HG03025 (cell line): ENCODE measurements around the gene FILIP1L.

Source experiments
- ATAC-seq: cut with Tn5 transposase; IDR thresholded peaks from one replicate; pipeline ENCODE4 v1.9.1; 2021; ENCODE audit warnings: mild to moderate bottlenecking, moderate library complexity; ENCODE audit not compliant: unreplicated experiment, low FRiP score

The FILIP1L gene

DNA sequence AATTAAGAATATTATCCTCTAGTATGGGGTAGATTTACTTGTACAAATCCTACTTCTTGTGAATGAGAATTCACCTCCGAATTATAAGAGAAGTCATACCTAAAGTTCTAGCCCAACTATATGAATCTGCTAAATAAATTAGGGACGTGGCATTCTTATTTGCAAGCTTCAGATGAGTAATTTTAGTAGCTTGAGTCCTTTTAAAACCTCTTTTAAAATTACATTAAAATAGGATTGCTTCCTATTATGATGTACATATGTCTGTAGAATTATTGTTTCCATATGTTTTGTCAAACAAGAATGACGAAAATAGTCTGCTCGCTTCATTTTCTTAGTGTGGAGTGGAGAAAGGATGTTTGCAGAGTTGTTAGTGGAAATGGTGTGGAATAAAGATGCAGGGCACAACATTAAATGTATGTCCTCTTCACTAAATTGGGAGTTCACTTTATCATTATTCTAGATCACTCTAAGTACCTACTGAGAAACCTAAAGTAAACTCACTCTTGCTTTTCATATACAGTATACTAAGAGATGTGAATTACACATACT lies 237.2 kb downstream of the FILIP1L start:
- no peak for ATAC-seq

DNA sequence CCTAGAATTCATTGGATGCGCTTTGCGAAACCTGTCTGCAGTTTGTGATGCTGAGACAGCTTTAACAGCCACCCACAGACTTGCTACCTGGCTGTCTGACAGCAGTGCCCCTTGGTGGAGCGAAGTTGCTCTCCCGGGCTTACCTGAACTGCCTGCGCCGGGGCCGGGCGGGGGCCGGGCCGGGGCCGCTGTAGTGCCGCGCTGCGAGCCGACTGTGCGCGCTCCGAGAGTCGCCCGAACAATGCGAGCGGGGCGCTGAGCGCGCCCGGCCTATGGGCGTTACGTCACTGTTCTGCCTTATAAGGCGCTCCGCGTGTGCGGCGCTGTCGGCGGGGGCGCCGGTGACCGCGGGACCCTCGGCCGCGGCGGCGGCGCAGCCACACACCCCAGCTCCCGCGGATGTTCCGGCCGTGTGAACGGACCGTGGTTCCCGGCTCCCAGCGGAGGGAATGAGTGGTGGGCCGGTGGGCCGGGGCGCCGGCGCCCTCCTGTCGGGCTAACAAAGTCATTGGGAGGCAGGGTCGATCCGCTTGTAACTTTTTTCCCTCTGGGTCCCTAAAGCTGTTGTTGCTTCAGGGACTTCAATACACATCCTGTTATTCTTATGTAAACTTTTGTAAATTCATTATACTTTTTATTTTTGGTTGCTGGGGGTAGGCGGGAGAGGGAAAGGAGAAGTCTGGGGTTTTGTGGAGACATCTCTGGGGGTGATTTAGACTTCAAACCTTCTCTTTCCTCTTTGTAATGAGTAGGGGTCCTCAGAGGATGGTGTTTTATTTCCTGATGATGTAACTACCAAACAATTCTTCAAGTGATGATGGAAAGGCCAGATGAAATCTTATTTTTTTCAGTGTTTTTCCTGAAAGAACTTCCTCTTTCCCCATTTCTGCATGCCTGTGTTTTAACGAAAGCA lies 238.1 kb downstream of the FILIP1L start:
- ATAC-seq: peak; percentile 93

DNA sequence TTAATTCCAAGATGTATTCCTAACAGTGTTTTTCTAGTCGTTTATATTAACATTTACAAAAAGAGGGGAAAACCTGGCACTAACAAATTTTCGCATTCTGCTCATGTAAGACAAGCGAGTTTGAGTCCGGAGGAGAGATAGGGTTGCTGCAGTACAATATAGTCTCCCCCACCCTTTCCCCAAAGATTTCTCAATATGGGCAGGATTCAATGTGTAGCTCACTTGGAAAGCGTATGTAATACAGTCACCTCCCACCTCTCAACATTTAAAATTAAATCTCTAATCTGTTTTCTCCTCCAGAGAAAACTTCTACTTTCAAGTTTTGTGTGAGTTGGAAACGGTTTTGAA lies 238.7 kb downstream of the FILIP1L start:
- ATAC-seq: no peak

DNA sequence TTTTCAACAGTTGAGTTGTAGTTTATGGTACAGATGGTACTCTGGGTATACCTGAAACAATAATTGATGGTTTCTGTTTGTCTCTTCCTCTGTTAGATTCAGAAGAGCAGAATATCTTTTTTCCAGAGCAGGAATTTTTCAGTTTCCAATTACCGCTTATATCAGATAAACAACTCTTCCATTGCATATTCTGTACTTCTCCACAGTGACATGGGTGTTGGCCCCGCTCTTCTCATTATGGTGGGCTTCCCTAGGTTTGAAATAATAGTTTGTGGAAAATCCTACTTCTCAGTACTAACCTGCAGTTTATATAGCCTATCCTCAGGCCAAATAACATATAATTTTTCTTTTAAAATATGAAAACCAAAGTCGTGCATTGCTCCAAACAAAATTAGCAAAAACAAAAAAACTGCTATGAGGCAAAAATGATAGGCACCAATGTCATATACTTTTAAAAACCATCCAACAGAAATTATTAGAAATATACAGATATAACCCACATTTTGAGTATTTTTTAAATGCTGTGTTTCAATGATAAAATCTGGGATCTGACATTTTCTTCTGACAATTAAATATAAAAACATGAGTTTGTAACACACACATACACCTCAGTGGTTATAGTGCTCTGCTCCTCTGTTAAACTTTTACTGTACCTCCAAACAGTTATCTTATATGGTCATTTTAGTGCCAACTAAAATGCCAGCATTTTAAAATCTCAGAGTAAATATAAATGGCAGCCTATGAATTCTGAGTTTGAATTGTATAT lies 239.9 kb downstream of the FILIP1L start:
- ATAC-seq: no peak

DNA sequence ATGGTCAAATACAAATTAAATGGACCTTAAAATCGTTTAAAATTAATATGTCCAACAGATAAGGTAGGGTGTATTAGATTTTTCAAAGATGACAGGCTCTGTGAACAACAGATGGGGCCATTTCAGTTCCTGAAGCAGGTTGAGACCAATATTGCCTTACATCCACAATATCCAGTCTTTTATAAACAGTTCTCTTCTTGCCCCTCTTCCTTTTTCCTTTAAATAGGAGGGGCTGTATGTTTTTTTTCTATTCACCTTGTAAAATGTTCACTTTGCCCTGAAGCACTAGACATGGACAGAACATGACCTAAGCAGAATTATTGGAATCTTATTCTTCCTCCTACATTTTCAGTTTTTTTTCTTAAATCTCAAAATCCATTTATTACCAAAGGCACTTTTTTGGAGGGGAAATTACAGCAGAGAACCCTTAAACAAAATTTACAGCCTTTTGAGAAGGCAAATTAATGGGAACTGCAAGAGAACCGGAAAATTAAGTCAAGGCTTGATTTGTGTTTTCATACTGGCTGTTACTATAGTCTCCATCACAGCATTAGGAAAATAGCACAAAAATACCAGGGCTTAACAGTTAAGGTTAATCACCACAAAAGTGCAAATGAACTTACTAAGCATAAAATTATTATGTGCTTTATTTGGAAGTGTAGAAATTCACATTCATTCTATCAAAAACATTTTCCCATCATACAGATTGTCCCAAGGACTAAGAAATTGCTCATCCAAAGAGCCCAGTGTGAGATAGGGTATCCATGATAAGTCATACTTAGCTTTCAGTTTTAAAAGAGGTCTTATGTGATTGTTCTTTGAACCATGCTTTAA lies 240.8 kb downstream of the FILIP1L start:
- no peak for ATAC-seq

GRCh38 chr3:99872923-99873254 lies 241.4 kb downstream of the FILIP1L start:
- ATAC-seq: no peak

DNA sequence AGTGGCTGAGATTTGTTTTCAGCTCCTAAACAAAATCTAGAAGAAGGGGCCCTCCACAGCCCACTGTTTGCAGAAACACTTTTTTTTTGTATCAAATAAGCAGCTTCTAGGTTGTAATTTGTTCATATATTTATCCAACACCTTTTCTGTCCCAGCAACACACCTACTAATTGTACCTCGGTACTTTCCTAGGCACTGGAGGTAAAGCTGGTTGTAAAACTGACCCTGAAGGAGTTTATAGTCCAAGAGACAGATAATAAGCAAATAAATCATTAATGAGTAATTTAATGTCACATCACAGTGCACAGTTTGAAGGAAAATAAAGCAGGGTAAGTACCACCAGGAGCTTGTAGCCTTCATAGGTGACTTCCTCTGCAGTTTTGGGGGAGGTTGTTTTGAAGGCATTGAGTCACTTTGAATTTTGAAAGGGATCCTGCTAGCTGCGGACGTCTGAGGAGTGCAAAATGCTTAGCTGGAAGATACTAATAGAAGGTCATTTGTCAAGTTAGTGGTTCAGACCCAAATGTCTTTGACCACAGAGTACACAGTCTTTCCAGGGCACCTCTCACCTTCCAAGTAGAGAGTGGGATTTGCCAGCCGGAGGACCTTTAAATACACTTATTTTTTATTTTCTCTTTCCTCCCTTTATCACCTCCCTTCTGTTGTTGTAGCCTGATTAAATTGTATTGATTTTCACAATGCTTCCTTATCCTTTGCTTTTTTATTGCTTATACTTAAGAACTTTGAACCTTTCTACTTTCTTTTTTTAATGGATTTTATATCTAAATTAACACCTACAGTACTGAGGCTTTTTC lies 242.9 kb downstream of the FILIP1L start:
- no peak for ATAC-seq

DNA sequence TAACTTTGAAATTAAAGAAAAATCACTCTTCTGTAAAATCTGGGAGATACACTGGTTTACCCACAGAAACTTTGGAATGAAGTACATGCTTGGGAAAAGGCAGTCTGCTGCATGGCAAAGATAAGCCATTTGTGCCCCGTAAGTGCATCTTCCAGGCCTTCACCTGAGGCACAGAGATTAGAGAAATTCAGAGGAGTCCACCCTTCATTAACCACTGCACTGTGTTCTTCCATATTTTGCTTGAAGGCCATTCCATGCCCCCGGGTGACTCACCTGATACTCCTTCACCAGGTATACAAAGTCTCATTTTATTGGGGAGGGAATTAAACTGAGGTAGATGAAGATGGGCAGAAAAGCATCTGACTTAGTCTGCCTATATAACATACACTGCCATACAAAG lies 243.6 kb downstream of the FILIP1L start:
- ATAC-seq: no peak

- no peak for ATAC-seq
Observed at GRCh38 chr3:99869621-99870020, 244.7 kb downstream of the FILIP1L start.

GRCh38 chr3:99868311-99868646 lies 246.0 kb downstream of the FILIP1L start:
- no peak for ATAC-seq

DNA sequence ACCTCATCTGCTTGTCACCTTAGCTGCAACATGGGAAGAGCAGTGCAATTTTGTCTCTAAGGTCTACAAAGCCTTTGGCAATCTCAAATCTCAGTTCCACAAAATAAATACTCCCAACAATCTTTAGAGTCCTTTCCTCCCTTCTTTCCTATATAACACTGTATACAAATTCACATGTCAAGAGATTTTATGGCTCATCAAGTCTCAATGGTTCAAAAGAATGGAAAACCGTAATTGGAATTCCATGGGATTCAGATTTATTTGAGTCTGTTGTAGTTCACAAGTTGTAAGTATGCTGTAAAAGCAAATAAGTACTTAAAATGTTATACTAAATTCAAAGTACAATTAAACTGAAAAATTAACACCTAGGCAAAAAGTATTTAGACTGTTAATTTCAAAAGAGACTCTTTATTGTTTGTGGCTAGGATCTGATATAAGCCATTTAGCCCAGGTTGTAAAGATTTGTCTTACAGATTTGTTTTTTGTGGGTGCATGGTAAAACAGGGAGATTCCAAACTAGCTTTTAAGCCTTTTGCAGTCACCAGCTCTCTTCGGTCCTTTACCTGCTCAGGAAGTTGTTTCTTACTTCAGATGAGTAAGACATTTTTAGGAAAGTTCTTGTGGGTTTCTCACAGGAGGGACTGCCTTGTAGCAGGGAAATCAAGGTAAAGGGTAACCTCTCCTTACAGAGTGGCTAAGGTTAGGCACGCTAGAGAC lies 246.5 kb downstream of the FILIP1L start:
- ATAC-seq: no peak

DNA sequence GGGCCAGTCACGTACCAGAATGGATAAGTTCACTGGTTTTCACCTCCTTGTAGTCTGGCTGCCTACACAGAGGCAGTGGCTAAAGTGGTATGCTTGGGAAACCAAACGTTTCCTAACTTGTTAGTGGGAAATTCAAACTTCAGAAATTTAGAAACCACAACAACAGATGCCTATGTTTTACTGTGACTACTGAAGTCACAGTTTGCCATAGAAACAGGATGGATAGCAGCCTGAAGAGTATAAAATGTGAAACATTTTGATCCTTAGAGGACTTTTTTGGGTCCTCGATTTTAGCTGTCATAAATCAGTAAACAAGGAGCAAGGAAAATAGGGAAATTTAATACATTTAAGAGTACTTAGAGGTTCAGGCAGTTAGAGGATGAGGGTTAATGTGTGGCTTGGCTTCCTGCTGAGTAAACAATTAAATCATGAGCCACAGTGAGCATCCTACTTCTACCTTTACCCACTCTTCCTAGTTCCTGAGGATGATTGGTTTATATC lies 248.0 kb downstream of the FILIP1L start:
- ATAC-seq: no peak

GRCh38 chr3:99865321-99865720 lies 249.0 kb downstream of the FILIP1L start:
- ATAC-seq: no peak

DNA sequence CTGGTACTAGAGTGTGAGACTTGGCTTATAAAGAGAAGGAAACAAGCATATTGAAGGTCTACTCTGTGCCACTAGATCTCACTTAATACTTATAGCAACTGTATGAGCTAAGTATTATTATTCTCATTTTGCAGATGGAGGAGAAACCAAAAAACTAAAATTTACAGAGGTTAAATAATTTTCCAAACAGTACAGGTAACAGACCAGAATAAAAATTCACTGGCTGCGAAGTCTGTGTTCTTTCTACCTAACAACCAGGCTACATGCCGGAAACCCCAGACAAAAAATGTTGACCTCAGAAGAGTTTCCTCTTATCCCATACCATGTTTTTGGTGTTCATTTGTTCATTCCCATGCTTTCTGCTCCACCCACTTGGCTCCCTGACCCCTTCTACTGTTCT lies 250.0 kb downstream of the FILIP1L start:
- no peak for ATAC-seq

DNA sequence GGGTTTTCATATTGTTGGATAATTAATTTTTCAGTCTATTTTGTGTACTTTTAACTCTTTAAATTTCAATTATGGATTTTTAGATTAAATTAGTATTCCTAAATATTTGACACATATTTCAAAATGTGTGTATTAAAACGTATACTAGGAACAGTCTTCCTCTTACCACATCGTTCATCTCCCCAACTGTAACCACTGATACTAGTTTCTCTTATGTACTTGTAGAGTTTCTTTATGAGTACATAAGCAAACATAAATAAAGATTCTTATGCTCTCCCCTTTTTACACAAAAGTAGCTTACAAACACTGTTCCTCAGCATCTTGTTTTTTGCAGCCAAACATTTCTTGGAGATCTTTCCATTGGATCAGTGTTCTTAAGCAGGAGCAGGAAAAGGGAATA lies 250.7 kb downstream of the FILIP1L start:
- ATAC-seq: no peak

DNA sequence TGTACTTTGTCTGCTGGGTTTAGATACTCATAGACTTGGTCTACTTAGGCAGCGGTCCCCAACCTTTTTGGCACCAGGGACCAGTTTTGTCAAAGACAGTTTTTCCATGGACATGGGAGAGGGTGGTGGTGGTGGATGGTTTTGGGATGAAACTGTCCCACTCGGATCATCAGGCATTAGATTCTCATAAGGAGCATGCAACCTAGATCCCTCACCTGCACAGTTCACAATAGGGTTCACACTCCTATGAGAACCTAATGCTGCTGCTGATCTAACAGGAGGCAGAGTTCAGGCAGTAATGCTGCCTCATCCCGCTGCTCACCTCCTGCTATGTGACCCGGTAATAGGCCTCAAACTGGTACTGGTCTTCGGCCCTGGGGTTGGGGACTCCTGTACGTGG lies 251.3 kb downstream of the FILIP1L start:
- ATAC-seq: no peak

DNA sequence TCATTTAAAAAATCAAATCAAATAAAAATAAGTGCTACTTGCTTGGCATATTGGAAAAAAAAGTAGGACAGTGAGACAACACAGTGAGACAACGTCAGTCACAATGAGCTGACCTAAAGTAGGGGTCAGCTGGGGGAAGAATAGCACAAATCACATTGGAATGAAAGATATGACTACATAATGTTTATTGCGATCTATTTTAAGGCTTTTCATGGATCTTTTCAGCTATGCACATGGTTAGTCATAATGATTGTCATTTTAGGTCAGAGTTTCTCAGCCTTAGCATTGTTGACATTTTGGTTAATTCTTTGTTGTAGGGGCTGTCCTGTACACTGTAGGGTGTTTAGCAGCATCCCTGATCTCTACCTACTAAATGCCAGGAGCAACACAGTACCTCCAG lies 252.1 kb downstream of the FILIP1L start:
- ATAC-seq: no peak

DNA sequence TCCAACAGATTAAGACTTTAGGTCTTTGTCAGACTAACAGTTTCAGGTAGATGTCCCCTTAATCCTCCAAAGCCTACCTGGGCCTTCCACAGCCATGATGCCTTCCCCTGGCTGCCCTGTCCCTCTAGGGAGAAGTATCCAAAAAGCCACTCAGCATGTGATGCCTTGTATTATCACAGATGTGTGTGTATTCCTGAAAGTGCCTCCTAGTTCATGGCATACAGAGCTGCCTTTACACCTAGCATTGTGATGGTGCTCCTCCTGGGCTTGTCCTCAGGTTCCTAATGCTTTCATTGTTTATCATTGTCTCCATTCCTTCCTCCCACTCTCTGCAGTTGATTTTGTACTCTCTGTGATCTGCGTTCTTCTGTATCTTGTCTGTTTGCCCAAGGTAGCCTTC lies 253.1 kb downstream of the FILIP1L start:
- ATAC-seq: no peak

DNA sequence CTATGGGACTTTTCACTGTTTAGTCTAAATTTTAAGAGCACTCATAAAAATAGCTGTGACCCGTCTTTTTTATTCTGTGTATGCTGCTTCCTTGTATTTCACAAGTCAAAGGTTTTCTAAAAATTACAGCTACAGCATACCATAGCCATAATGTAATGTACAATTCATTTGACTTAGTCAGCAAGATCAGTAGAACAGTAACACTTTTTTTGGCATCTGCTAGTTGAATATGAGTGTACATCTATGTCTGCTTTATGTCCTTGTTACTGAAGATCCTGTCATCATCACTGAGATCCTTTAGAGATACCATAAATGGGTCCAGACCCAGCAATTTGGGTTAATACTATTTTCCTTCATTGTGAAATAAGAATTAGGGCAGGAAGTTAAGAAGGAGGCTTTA lies 254.5 kb downstream of the FILIP1L start:
- no peak for ATAC-seq
